SK-N-SH (cell line): ENCODE results near the gene ARHGEF7. TPM values are rescaled to one million over a fixed set of nuclear protein-coding genes. Genes with fewer than 3 reads are reported as not detected.

Source experiments
- CTCF ChIA-PET: fragments of 300-600, 350-600 bp; formaldehyde crosslinking; extraction: SDS; loops from one replicate; lab custom pipeline; 2021; lab: Yijun Ruan, JAX
- POLR2A ChIA-PET: fragments of 350-600 bp; sonication (Branson Sonifier 250); formaldehyde crosslinking; extraction: SDS; loops from one replicate; lab custom pipeline; 2020; ENCODE audit warnings: antibody characterized with exemption, inconsistent platforms; lab: Yijun Ruan, JAX
- DNase-seq: peaks from one replicate; pipeline ENCODE4 v3.0.0; 2012
- H2AFZ ChIP-seq: fragments of 200-600 bp; sonication (generic); 2 replicates; pipeline ENCODE4 v1.8.1; 2016; ENCODE audit warnings: antibody characterized with exemption, mild to moderate bottlenecking, low read depth
- H3F3A ChIP-seq: fragments of 200-600 bp; sonication (generic); replicated peaks from 2 replicates; pipeline ENCODE3; 2016; ENCODE audit warnings: antibody characterized with exemption, mild to moderate bottlenecking; ENCODE audit not compliant: insufficient read depth
- H3K27ac ChIP-seq, 2 experiments: fragments of 200-500 bp in 1 of 2; fragments of 200-600 bp in 1 of 2; sonication (Bioruptor generic) in 1 of 2; sonication (generic), shearing (Covaris generic) in 1 of 2; 2 replicates each; pipeline versions ENCODE4 v1.5.1 to v1.6.1; 2014 to 2016; ENCODE audit warnings: low read depth in 2 of 2, inconsistent platforms in 1 of 2, low read length in 1 of 2, mild to moderate bottlenecking in 1 of 2, mixed read lengths in 1 of 2
- H3K27me3 ChIP-seq: fragments of 200-600 bp; sonication (generic), shearing (Covaris generic); 2 replicates; pipeline ENCODE4 v1.6.1; 2016; ENCODE audit warnings: mixed run types; ENCODE audit not compliant: insufficient read depth
- H3K36me3 ChIP-seq, 2 experiments: fragments of 200-500 bp in 1 of 2; fragments of 200-600 bp in 1 of 2; sonication (Bioruptor generic) in 1 of 2; sonication (generic) in 1 of 2; replicated peaks in 1 of 2; 2 replicates each; pipeline versions ENCODE3 to v1.5.1; 2014 to 2016; ENCODE audit warnings: low read length in 1 of 2, mild to moderate bottlenecking in 1 of 2; ENCODE audit not compliant: insufficient read depth in 2 of 2, control insufficient read depth in 1 of 2
- H3K4me1 ChIP-seq, 2 experiments: fragments of 200-500 bp in 1 of 2; fragments of 200-600 bp in 1 of 2; sonication (Bioruptor generic) in 1 of 2; sonication (generic), shearing (Covaris generic) in 1 of 2; 2 replicates each; pipeline versions ENCODE4 v1.5.1 to v1.6.1; 2014 to 2016; ENCODE audit warnings: low read depth in 1 of 2, low read length in 1 of 2, mixed run types in 1 of 2; ENCODE audit not compliant: insufficient read depth in 2 of 2, control insufficient read depth in 1 of 2
- H3K4me2 ChIP-seq: fragments of 200-600 bp; sonication (generic), shearing (Covaris generic); 2 replicates; pipeline ENCODE4 v1.6.1; 2017; ENCODE audit warnings: mixed run types
- H3K4me3 ChIP-seq, 2 experiments: fragments of 200-500 bp in 1 of 2; fragments of 200-600 bp in 1 of 2; sonication (Bioruptor generic) in 1 of 2; sonication (generic), shearing (Covaris generic) in 1 of 2; 2 replicates each; pipeline versions ENCODE4 v1.5.1 to v1.8.1; 2014 to 2016; ENCODE audit warnings: low read depth in 2 of 2, inconsistent platforms in 1 of 2, low read length in 1 of 2, mild to moderate bottlenecking in 1 of 2, mixed read lengths in 1 of 2, moderate library complexity in 1 of 2
- H3K79me2 ChIP-seq: fragments of 200-600 bp; sonication (generic); 2 replicates; pipeline ENCODE4 v1.8.1; 2017; ENCODE audit warnings: mild to moderate bottlenecking; ENCODE audit not compliant: insufficient read depth
- H3K9ac ChIP-seq: fragments of 200-600 bp; sonication (generic); 2 replicates; pipeline ENCODE4 v1.6.1; 2017; ENCODE audit warnings: mixed run types
- H3K9me2 ChIP-seq: fragments of 200-600 bp; sonication (generic); 2 replicates; pipeline ENCODE4 v1.6.1; 2017; ENCODE audit warnings: mixed run types
- H3K9me3 ChIP-seq: fragments of 200-600 bp; sonication (generic); 2 replicates; pipeline ENCODE4 v1.6.1; 2017; ENCODE audit warnings: mixed run types, mild to moderate bottlenecking, moderate library complexity
- H4K20me1 ChIP-seq: fragments of 200-600 bp; sonication (generic); 2 replicates; pipeline ENCODE4 v1.6.1; 2017; ENCODE audit warnings: mild to moderate bottlenecking, mixed run types; ENCODE audit not compliant: insufficient read depth
- CHD2 ChIP-seq: fragments of 150-350 bp; IDR thresholded peaks from 2 replicates; pipeline ENCODE4 v1.6.1; 2018; ENCODE audit warnings: low read length; ENCODE audit not compliant: partially characterized antibody
- CTCF ChIP-seq: fragments of 200-600 bp; sonication (generic); IDR thresholded peaks from 2 replicates; pipeline ENCODE4 v1.6.1; 2017; ENCODE audit warnings: antibody characterized with exemption, mild to moderate bottlenecking, moderate library complexity
- ELF1 ChIP-seq: IDR thresholded peaks from 2 replicates; pipeline ENCODE4 v1.4.0; 2012
- EZH2phosphoT487 ChIP-seq: fragments of 200-600 bp; sonication (generic); IDR thresholded peaks from 2 replicates; pipeline ENCODE4 v1.6.1; 2017; ENCODE audit warnings: low read depth, mixed run types, mild to moderate bottlenecking, antibody characterized with exemption, moderate library complexity, borderline replicate concordance
- FOSL2 ChIP-seq: IDR thresholded peaks from 2 replicates; pipeline ENCODE4 v1.4.0; 2012; ENCODE audit warnings: low read depth, mild to moderate bottlenecking, moderate library complexity, borderline replicate concordance
- MEF2A ChIP-seq: IDR thresholded peaks from 2 replicates; pipeline ENCODE4 v1.4.0; 2012; ENCODE audit warnings: low read depth, borderline replicate concordance
- MXI1 ChIP-seq: IDR thresholded peaks from 2 replicates; pipeline ENCODE4 v1.6.1; 2012; ENCODE audit warnings: mild to moderate bottlenecking, low read depth, low read length, improper control_type of control experiment
- POLR2AphosphoS5 ChIP-seq: IDR thresholded peaks from 2 replicates; pipeline ENCODE4 v1.6.1; 2012; ENCODE audit warnings: low read depth, low read length
- RAD21 ChIP-seq: IDR thresholded peaks from 2 replicates; pipeline ENCODE4 v1.6.1; 2012; ENCODE audit warnings: mild to moderate bottlenecking, low read length
- RXRA ChIP-seq: IDR thresholded peaks from 2 replicates; pipeline ENCODE4 v1.4.0; 2012; ENCODE audit warnings: low read depth, mild to moderate bottlenecking, borderline replicate concordance
- SMC3 ChIP-seq: IDR thresholded peaks from 2 replicates; pipeline ENCODE4 v1.6.1; 2012; ENCODE audit warnings: low read depth, low read length, improper control_type of control experiment
- TAF1 ChIP-seq: IDR thresholded peaks from 2 replicates; pipeline ENCODE4 v1.6.1; 2012; ENCODE audit warnings: low read depth, mild to moderate bottlenecking, low read length, moderate library complexity, borderline replicate concordance
- WGBS: methylation state at CpG from one replicate; pipeline ENCODE4 v1.1.6; 2017; ENCODE audit warnings: low lambda C conversion rate; 5-methylcytosine and 5-hydroxymethylcytosine counted together
- polyA plus RNA-seq, 3 experiments: library from polyadenylated mRNA; depleted of rRNA; stranded (reverse); fragments of >200 nt; gene quantifications; 2 replicates each; pipeline ENCODE4 v1.2.3, GENCODE V29; 2012
- TF ChIP-seq, protein P1 (sequence below): fragments of 150-350 bp; IDR thresholded peaks from 2 replicates; pipeline ENCODE4 v1.6.1; 2016; ENCODE audit warnings: mild to moderate bottlenecking, low read depth, low read length
- TF ChIP-seq, protein P2 (sequence below): IDR thresholded peaks from 2 replicates; pipeline ENCODE4 v1.4.0; 2012; ENCODE audit warnings: low read depth
- TF ChIP-seq, protein P3 (sequence below): IDR thresholded peaks from 2 replicates; pipeline ENCODE4 v1.4.0; 2012; ENCODE audit warnings: low read depth, borderline replicate concordance
- TF ChIP-seq, protein P4 (sequence below): IDR thresholded peaks from 2 replicates; pipeline ENCODE4 v1.4.0; 2012; ENCODE audit warnings: low read depth, borderline replicate concordance

Gene ARHGEF7
- polyA plus RNA-seq, 1 of the 3 experiments (the other 2 are of a cell fraction), result 21.6 TPM

- Histone ChIP-seq H3F3A (no peaks in the 10 kb centered on the region), H3K4me1 (peaks cover 0 to 11% of the 10 kb centered on the region in 2 experiments; a peak in 1 of 4 replicates), H3K4me2 (no peak overlapping the region), H4K20me1 (no peaks in the 10 kb centered on the region), H3K4me3 (no peak overlapping the region), H3K79me2 (no peaks in the 10 kb centered on the region), H3K9me3 (no peaks in the 10 kb centered on the region), H3K36me3 (no peaks in the 10 kb centered on the region), H3K27me3 (peaks cover 9% of the 10 kb centered on the region), H3K27ac (no peak overlapping the region), H3K9me2 (no peaks in the 10 kb centered on the region), H2AFZ (no peak overlapping the region), H3K9ac (no peak overlapping the region)
- POLR2A ChIA-PET, result no interaction called here
- no peak for DNase-seq
- CTCF ChIA-PET, result interaction anchor here (0.6 kb wide), 1 partner anchor 136 kb away, joined by 3 read pairs; no protein-coding TSS in a partner anchor
- TF ChIP-seq RAD21 (no peak), FOSL2 (no peak), TAF1 (no peak), CTCF (no peak)
- TF ChIP-seq, protein P1, sequence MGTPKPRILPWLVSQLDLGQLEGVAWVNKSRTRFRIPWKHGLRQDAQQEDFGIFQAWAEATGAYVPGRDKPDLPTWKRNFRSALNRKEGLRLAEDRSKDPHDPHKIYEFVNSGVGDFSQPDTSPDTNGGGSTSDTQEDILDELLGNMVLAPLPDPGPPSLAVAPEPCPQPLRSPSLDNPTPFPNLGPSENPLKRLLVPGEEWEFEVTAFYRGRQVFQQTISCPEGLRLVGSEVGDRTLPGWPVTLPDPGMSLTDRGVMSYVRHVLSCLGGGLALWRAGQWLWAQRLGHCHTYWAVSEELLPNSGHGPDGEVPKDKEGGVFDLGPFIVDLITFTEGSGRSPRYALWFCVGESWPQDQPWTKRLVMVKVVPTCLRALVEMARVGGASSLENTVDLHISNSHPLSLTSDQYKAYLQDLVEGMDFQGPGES, result no peak
- TF ChIP-seq, protein P2, sequence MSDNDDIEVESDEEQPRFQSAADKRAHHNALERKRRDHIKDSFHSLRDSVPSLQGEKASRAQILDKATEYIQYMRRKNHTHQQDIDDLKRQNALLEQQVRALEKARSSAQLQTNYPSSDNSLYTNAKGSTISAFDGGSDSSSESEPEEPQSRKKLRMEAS, result no peak
Observed at GRCh38 chr13:111126509-111126908, 11.4 kb downstream of the ARHGEF7 start.

DNA sequence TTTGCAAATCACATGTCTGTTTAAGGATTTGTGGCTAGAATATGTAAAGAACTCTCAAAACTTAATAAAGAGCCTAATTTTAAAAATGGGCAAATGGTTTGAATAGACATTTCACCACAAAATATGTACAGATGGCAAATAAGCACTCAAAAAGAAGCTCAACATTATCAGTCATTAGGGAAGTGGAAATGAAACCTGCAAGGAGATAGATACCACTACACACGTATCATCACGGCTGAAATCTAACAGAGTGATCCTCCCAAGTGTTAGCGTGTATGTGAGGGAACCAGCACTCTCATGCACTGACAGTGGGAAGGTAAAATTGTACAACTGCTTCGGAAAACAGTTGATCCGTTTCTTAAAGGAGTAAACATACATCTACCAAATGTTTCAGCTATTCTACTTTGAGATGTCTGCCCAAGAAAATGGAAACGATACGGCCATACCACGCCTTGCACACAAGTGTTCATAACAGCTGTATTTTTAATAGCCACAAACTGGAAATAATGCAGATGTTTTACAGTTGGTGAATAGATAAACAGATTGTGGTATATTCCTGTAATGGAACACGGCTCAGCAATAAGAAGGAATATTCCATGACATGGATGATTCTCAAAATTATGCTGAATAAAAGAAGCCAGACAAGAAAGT lies 14.5 kb downstream of the ARHGEF7 start:
- H4K20me1 ChIP-seq, result no peaks in the 10 kb centered on the region
- CTCF ChIA-PET, result interaction anchor here (1.2 to 1.8 kb wide), 2 partner anchors 14 to 63 kb away, joined by 3 to 6 read pairs; no protein-coding TSS in a partner anchor
- H3K27ac ChIP-seq, result no peak overlapping the region
- H3K79me2 ChIP-seq, result no peaks in the 10 kb centered on the region
- H3K4me3 ChIP-seq, result no peak overlapping the region
- no peaks in the 10 kb centered on the region for H3K9me2 ChIP-seq
- POLR2A ChIA-PET, result no interaction called here
- peaks cover 0 to 2% of the 10 kb centered on the region in 2 experiments for H3K36me3 ChIP-seq
- H3K27me3 ChIP-seq, result peaks cover 9% of the 10 kb centered on the region
- 62% methylated on average over 9 of the region's 9 CpGs for WGBS
- no peak overlapping the region for H3K9ac ChIP-seq
- peaks cover 0 to 2% of the 10 kb centered on the region in 2 experiments; a peak in 1 of 4 replicates for H3K4me1 ChIP-seq
- no peaks in the 10 kb centered on the region for H3K9me3 ChIP-seq
- DNase-seq, result no peak
- no peak overlapping the region for H2AFZ ChIP-seq
- TF ChIP-seq SMC3 (no peak), EZH2phosphoT487 (no peak), MXI1 (no peak), MEF2A (no peak), RXRA (no peak), CHD2 (no peak), ELF1 (no peak), POLR2AphosphoS5 (no peak)
- TF ChIP-seq, protein P3, sequence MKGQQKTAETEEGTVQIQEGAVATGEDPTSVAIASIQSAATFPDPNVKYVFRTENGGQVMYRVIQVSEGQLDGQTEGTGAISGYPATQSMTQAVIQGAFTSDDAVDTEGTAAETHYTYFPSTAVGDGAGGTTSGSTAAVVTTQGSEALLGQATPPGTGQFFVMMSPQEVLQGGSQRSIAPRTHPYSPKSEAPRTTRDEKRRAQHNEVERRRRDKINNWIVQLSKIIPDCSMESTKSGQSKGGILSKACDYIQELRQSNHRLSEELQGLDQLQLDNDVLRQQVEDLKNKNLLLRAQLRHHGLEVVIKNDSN, result no peak
- TF ChIP-seq, protein P4, sequence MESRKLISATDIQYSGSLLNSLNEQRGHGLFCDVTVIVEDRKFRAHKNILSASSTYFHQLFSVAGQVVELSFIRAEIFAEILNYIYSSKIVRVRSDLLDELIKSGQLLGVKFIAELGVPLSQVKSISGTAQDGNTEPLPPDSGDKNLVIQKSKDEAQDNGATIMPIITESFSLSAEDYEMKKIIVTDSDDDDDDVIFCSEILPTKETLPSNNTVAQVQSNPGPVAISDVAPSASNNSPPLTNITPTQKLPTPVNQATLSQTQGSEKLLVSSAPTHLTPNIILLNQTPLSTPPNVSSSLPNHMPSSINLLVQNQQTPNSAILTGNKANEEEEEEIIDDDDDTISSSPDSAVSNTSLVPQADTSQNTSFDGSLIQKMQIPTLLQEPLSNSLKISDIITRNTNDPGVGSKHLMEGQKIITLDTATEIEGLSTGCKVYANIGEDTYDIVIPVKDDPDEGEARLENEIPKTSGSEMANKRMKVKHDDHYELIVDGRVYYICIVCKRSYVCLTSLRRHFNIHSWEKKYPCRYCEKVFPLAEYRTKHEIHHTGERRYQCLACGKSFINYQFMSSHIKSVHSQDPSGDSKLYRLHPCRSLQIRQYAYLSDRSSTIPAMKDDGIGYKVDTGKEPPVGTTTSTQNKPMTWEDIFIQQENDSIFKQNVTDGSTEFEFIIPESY, result no peak
- no peaks in the 10 kb centered on the region for H3F3A ChIP-seq
- H3K4me2 ChIP-seq, result no peak overlapping the region
